ENCODE results near the gene PDP2. TPM values are rescaled to one million over a fixed set of nuclear protein-coding genes. Genes with fewer than 3 reads are reported as not detected.

PDP2 gene
- total RNA-seq, 6 donors from 2014 or later = 12.3 to 24.6 (median 17.4) TPM

DNA sequence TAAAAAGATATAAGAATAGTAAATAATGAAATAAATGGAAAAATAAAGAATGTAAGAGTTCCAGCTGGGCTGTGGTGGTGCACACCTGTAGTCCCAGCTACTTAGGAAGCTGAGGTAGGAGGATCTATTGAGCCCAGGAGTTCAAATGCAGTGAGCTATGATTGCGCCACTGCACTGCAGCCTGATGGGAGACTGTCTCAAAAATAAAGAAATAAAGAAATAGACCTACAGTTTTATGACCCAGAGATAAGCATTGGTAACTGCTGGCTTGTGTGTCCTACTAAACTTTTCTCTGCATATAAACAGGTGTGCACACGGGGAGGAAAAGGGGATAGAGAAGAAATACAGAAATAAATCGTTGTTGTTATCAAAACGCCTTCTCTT lies 7.8 kb upstream of the PDP2 start:
- DNase-seq = no peak
- 45 to 60% methylated on average over 4 of the region's 4 CpGs for WGBS, 2 donors
- Histone ChIP-seq H3K4me1 (peaks cover 10 to 17% (median 13%) of the 10 kb centered on the region in 4 donors), H3K27me3 (no peaks in the 10 kb centered on the region), H3K9me3 (no peaks in the 10 kb centered on the region), H3K36me3 (no peaks in the 10 kb centered on the region), H3K27ac (peak overlapping the region in 3 of 4 donors; percentile 58 to 74 (median 69)), H3K4me3 (peak overlapping the region in 3 of 4 donors; percentile 22 to 48 (median 38))
- TF ChIP-seq, protein P1, sequence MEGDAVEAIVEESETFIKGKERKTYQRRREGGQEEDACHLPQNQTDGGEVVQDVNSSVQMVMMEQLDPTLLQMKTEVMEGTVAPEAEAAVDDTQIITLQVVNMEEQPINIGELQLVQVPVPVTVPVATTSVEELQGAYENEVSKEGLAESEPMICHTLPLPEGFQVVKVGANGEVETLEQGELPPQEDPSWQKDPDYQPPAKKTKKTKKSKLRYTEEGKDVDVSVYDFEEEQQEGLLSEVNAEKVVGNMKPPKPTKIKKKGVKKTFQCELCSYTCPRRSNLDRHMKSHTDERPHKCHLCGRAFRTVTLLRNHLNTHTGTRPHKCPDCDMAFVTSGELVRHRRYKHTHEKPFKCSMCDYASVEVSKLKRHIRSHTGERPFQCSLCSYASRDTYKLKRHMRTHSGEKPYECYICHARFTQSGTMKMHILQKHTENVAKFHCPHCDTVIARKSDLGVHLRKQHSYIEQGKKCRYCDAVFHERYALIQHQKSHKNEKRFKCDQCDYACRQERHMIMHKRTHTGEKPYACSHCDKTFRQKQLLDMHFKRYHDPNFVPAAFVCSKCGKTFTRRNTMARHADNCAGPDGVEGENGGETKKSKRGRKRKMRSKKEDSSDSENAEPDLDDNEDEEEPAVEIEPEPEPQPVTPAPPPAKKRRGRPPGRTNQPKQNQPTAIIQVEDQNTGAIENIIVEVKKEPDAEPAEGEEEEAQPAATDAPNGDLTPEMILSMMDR (IDR thresholded peaks at IDR 0.05) = no peak
- TF ChIP-seq POLR2AphosphoS5 (IDR thresholded peaks at IDR 0.05) = no peak
- TF ChIP-seq POLR2A (IDR thresholded peaks at IDR 0.05) = no peak
- no peak for ATAC-seq (ENCODE audit: low FRiP score in 2 of 2)

DNA sequence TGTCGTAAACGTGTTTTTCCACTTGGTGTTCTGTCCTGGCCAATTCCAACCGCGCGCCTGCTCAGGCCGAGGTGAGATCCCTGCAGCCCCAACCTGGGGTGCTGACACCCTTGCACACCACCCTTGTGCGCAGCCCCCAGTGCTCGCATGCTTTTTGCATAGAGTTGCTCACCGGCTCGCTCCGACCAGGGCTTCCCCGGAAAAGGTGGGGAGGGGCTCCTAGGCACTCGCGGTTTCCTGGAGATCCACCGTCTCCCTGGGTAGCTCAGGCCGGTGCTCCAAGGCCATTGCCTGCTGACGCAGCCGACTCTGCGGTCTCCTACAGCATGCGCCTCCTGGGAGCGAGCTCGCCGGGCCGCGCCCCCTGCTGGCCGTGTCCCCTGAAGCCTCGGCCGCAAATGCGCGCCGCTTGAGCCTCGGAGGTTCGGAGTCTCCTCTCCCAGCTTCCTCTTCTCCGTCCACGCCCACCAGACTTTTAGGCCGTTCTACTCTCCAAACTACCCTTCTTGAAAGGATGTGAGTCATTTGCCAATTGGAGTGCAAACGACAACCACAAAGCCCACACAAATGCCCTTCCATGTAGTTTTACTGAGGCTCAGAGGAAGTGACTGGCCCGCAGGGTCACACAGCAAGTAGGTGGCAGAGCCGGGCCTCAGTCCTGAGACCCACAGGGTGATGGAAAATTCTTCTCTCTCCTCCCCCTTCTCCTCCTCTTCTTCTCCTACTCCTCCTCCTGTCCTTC lies 7.2 kb upstream of the PDP2 start:
- Histone ChIP-seq H3K4me1 (peaks cover 10 to 17% (median 13%) of the 10 kb centered on the region in 4 donors), H3K4me3 (peak overlapping the region in 3 of 4 donors; percentile 22 to 48 (median 38)), H3K36me3 (no peaks in the 10 kb centered on the region), H3K9me3 (no peaks in the 10 kb centered on the region), H3K27me3 (no peaks in the 10 kb centered on the region), H3K27ac (peak overlapping the region in 3 of 4 donors; percentile 58 to 74 (median 69))
- WGBS, 2 donors = 4 to 5% methylated on average over 25 to 38 of the region's 39 CpGs
- DNase-seq = peak; percentile 96 to 99
- TF ChIP-seq EP300 (IDR thresholded peaks at IDR 0.05) (no peak), POLR2AphosphoS5 (IDR thresholded peaks at IDR 0.05) (peak in 1 of 2 donors; percentile 63), POLR2A (IDR thresholded peaks at IDR 0.05) (no peak)
- TF ChIP-seq, protein P1 (IDR thresholded peaks at IDR 0.05) = peak; percentile 88 to 95 (median 94)
- peak; percentile 96 to 99 for ATAC-seq (ENCODE audit: low FRiP score in 2 of 2)

DNA sequence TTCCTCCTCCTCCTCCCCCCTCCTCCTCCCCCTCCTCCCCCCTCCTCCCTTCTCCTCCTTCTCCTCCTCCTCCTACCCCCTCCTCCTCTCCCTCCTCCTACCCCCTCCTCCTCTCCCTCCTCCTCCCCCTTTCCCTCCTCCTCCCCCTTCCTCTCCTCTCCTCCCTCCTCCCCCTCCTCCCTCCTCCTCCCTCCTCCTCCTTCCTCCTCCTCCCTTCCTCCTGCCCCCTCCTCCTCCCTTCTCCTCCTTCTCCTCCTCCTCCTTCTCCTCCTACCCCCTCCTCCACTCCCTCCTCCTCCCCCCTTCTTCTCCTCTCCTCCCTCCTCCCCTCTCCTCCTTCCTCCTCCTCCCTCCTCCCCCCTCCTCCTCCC lies 6.6 kb upstream of the PDP2 start:
- Histone ChIP-seq H3K9me3 (no peaks in the 10 kb centered on the region), H3K36me3 (no peaks in the 10 kb centered on the region), H3K27me3 (no peaks in the 10 kb centered on the region), H3K4me1 (peaks cover 10 to 17% (median 13%) of the 10 kb centered on the region in 4 donors), H3K27ac (peak overlapping the region in 3 of 4 donors; percentile 58 to 74 (median 69)), H3K4me3 (no peak overlapping the region)
- ATAC-seq (ENCODE audit: low FRiP score in 2 of 2) = no peak
- TF ChIP-seq POLR2A (IDR thresholded peaks at IDR 0.05) = no peak
- TF ChIP-seq EP300 (IDR thresholded peaks at IDR 0.05) = no peak
- no peak for TF ChIP-seq POLR2AphosphoS5 (IDR thresholded peaks at IDR 0.05)
- TF ChIP-seq, protein P1 (IDR thresholded peaks at IDR 0.05) = no peak
- no peak for DNase-seq

DNA sequence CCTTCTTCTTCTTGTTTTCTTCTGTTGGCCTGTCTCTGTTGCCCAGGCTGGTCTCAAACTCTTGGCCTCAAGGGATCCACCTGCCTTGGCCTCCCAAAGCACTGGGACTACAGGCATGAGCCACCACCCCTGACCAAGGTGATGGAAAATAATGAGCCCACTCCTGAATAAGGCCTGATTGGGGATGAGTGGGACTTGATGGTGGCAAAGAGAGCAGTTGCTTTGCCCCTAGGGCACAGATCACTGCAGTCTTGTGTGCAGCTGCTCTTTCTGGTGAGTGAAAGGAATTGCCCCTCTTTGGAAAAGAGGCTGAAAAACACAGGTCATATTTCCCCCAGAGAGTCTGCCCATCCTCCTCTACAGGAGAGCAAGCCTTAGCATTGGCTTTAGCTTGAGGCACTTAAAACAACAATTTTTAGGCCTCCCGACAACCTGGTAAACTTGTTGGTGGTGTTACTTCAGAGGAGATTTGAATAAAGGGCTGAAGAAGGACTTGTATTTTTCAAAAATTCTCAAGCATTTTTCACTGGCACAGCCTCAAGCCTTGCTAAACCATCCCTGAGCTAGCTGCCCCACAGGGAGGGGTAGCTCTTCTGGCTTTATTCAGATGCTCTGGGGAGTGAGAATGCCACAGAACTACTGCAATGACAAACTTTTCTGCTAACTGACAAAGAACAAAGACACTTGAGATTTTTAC lies 6.1 kb upstream of the PDP2 start:
- H3K9me3 ChIP-seq = no peaks in the 10 kb centered on the region
- TF ChIP-seq EP300 (IDR thresholded peaks at IDR 0.05) (no peak), POLR2AphosphoS5 (IDR thresholded peaks at IDR 0.05) (no peak), POLR2A (IDR thresholded peaks at IDR 0.05) (no peak)
- TF ChIP-seq, protein P1 (IDR thresholded peaks at IDR 0.05) = no peak
- no peak for ATAC-seq (ENCODE audit: low FRiP score in 2 of 2)
- 50% methylated on average over 1 of the region's 1 CpG for WGBS, 2 donors
- peak overlapping the region in 3 of 4 donors; percentile 42 to 74 (median 69) for H3K27ac ChIP-seq
- no peak for DNase-seq
- no peaks in the 10 kb centered on the region for H3K36me3 ChIP-seq
- peaks cover 10 to 17% (median 13%) of the 10 kb centered on the region in 4 donors for H3K4me1 ChIP-seq
- no peak overlapping the region for H3K4me3 ChIP-seq
- H3K27me3 ChIP-seq = no peaks in the 10 kb centered on the region
